Endothelial cell of umbilical vein (primary cell): ENCODE data around the gene L3MBTL3. TPM values are rescaled to one million over a fixed set of nuclear protein-coding genes. Genes with fewer than 3 reads are reported as not detected.
A peak's percentile ranks its signal among the peaks of the same experiment; 100 is the strongest.

Experiments used
- BruUV-seq: library from RNA; stranded (reverse); fragments of 400-500 nt; replicated peaks from 2 replicates; lab custom pipeline; 2021; lab: Mats Ljungman, UMichigan
- CTCF ChIA-PET: fragments of 300-600, 350-600 bp; sonication (Branson Sonifier 250); formaldehyde crosslinking; loops from one replicate; lab custom pipeline; 2021; ENCODE audit warnings: antibody characterized with exemption, inconsistent platforms; lab: Charles Lee
- POLR2A ChIA-PET: fragments of 300-600, 350-600 bp; sonication (Branson Sonifier 250); formaldehyde crosslinking; loops from one replicate; lab custom pipeline; 2021; ENCODE audit warnings: antibody characterized with exemption, inconsistent platforms; lab: Charles Lee
- DNase-seq: peaks from one replicate; pipeline ENCODE4 v3.0.0-alpha.2; 2011; ENCODE audit warnings: low read depth, low spot score
- FAIRE-seq: peaks from 2 replicates; lab custom pipeline; 2011; peaks lifted over from hg19 to GRCh38; lab: Jason Lieb, UNC
- H2AFZ ChIP-seq: 2 replicates; pipeline ENCODE4 v1.6.0; 2012; ENCODE audit warnings: low read depth, low read length, control low read depth, inconsistent platforms
- H3K27ac ChIP-seq: 2 replicates; pipeline ENCODE4 v1.5.1; 2011; ENCODE audit warnings: low read depth, mild to moderate bottlenecking, control low read depth, low read length, moderate library complexity; ENCODE audit not compliant: insufficient read depth
- H3K27me3 ChIP-seq, 2 experiments: 2 replicates each; pipeline versions ENCODE4 v1.6.0 to v1.6.1; 2011; ENCODE audit warnings: low read length in 2 of 2, mixed read lengths in 1 of 2; ENCODE audit not compliant: control insufficient read depth in 2 of 2, insufficient read depth in 2 of 2
- H3K36me3 ChIP-seq, 2 experiments: 2 replicates in 1 of 2; 3 replicates in 1 of 2; pipeline ENCODE4 v1.5.1; 2011; ENCODE audit warnings: low read length in 2 of 2, mild to moderate bottlenecking in 1 of 2, moderate library complexity in 1 of 2; ENCODE audit not compliant: control insufficient read depth in 2 of 2, insufficient read depth in 2 of 2; ENCODE audit errors: extremely low read depth in 1 of 2
- H3K4me1 ChIP-seq: 3 replicates; pipeline ENCODE4 v1.5.1; 2011; ENCODE audit warnings: mild to moderate bottlenecking, low read length; ENCODE audit not compliant: control insufficient read depth, insufficient read depth; ENCODE audit errors: extremely low read depth
- H3K4me2 ChIP-seq: 2 replicates; pipeline ENCODE4 v1.6.1; 2011; ENCODE audit warnings: low read length, control low read depth, mixed read lengths; ENCODE audit not compliant: insufficient read depth
- H3K4me3 ChIP-seq, 3 experiments: fragments of 200-600 bp in 1 of 3; sonication (generic), shearing (Covaris generic) in 1 of 3; replicated peaks in 1 of 3; 2 replicates each; pipeline ENCODE4 v1.5.1; 2011 to 2016; ENCODE audit warnings: control low read depth in 3 of 3, low read length in 3 of 3, mild to moderate bottlenecking in 2 of 3, inconsistent platforms in 1 of 3, low read depth in 1 of 3, moderate library complexity in 1 of 3; ENCODE audit not compliant: insufficient read depth in 1 of 3
- H3K79me2 ChIP-seq: 2 replicates; pipeline ENCODE4 v1.6.0; 2012; ENCODE audit warnings: low read length, inconsistent platforms; ENCODE audit not compliant: control insufficient read depth, insufficient read depth
- H3K9ac ChIP-seq: replicated peaks from 2 replicates; pipeline ENCODE3; 2011; ENCODE audit warnings: low read length, control low read depth; ENCODE audit not compliant: insufficient read depth; ENCODE audit errors: extremely low read depth
- H3K9me1 ChIP-seq: replicated peaks from 3 replicates; pipeline ENCODE4 v1.6.0; 2011; ENCODE audit warnings: mild to moderate bottlenecking, low read length; ENCODE audit not compliant: control insufficient read depth, insufficient read depth; ENCODE audit errors: extremely low read depth
- H3K9me3 ChIP-seq: replicated peaks from 2 replicates; pipeline ENCODE4 v1.5.1; 2012; ENCODE audit warnings: low read length, inconsistent platforms; ENCODE audit not compliant: control insufficient read depth, insufficient read depth
- H4K20me1 ChIP-seq: replicated peaks from 2 replicates; pipeline ENCODE3; 2011; ENCODE audit warnings: mild to moderate bottlenecking, low read length; ENCODE audit not compliant: control insufficient read depth, insufficient read depth; ENCODE audit errors: extremely low read depth
- EZH2 ChIP-seq: IDR thresholded peaks from 2 replicates; pipeline ENCODE4 v1.6.1; 2012; ENCODE audit warnings: borderline replicate concordance, low read depth, mild to moderate bottlenecking, moderate library complexity, low read length, inconsistent platforms; ENCODE audit not compliant: severe bottlenecking
- GATA2 ChIP-seq: IDR thresholded peaks from 2 replicates; pipeline ENCODE4 v1.7.0; 2011; ENCODE audit warnings: low read depth, mild to moderate bottlenecking, moderate library complexity, mixed read lengths, low read length; ENCODE audit not compliant: insufficient read length, insufficient read depth
- JUN ChIP-seq: IDR thresholded peaks from 2 replicates; pipeline ENCODE4 v1.6.1; 2011; ENCODE audit warnings: borderline replicate concordance, low read depth; ENCODE audit not compliant: insufficient read length, insufficient read depth
- MYC ChIP-seq: IDR thresholded peaks from one replicate; pipeline ENCODE4 v1.6.1; 2011; ENCODE audit warnings: mild to moderate bottlenecking, low read depth, low read length
- POLR2A ChIP-seq: IDR thresholded peaks from 2 replicates; pipeline ENCODE4 v1.6.1; 2012; ENCODE audit warnings: low read depth, mild to moderate bottlenecking, control low read depth, low read length
- POLR2AphosphoS5 ChIP-seq: IDR thresholded peaks from 2 replicates; pipeline ENCODE4 v1.6.1; 2012; ENCODE audit warnings: low read depth, mild to moderate bottlenecking, control low read depth, low read length, moderate library complexity; ENCODE audit not compliant: insufficient read depth
- dilution Hi-C: fragments of 300-500 bp; cut with MboI; formaldehyde crosslinking; loops from one replicate; pipeline ENCODE4 v1.15.0; 2019; ENCODE audit warnings: low sequenced_read_pairs; ENCODE audit not compliant: extremely low pct_ligation_motif_present
- intact Hi-C: fragments of 100-400 bp; cut with micrococcal nuclease; formaldehyde crosslinking; loops from one replicate; pipeline ENCODE4 v1.10.0; 2022
- polyA plus RNA-seq, 4 experiments: library from polyadenylated mRNA; depleted of rRNA in 3 of 4; stranded (reverse) in 3 of 4; unstranded in 1 of 4; fragments of >200 nt; gene quantifications; 2 replicates each; pipeline versions ENCODE4 v1.2.1 to v1.2.3, GENCODE V29; 2011 to 2012; ENCODE audit warnings: missing spikeins in 1 of 4
- total RNA-seq: library from RNA; stranded (reverse); gene quantifications from 2 replicates; pipeline ENCODE4 v1.2.3, GENCODE V29; 2021
- TF ChIP-seq, protein P1 (sequence below): IDR thresholded peaks from 2 replicates; pipeline ENCODE4 v1.6.1; 2011; ENCODE audit not compliant: insufficient read depth, insufficient read length
- TF ChIP-seq, protein P2 (sequence below), 2 donors: IDR thresholded peaks; 1 replicate in 1 of 2; 2 replicates in 1 of 2; pipeline ENCODE4 v1.5.1; 2011; ENCODE audit warnings: low read length in 2 of 2, mild to moderate bottlenecking in 2 of 2, moderate library complexity in 2 of 2, control low read depth in 1 of 2, inconsistent platforms in 1 of 2, low read depth in 1 of 2; ENCODE audit not compliant: insufficient read depth in 1 of 2; ENCODE audit errors: extremely low read depth in 1 of 2

The L3MBTL3 gene
- total and polyA plus RNA-seq, 2 donors (not counting 3 experiments of a cell fraction or from before 2014, with no cell fraction given): 26.5 to 86.1 TPM

- intact Hi-C loops (no loop called here), dilution Hi-C loops (no loop called here)
- Histone ChIP-seq H3K27me3 (no peaks in the 10 kb centered on the region), H3K4me2 (no peak overlapping the region), H2AFZ (no peak overlapping the region), H3K9me3 (no peaks in the 10 kb centered on the region), H3K36me3 (peaks cover 3 to 5% of the 10 kb centered on the region in 2 experiments), H4K20me1 (peaks cover 30% of the 10 kb centered on the region), H3K27ac (no peak overlapping the region), H3K4me1 (peaks cover 24% of the 10 kb centered on the region), H3K79me2 (peaks cover 94% of the 10 kb centered on the region), H3K4me3 (no peak overlapping the region), H3K9ac (no peak overlapping the region), H3K9me1 (no peaks in the 10 kb centered on the region)
- FAIRE-seq (no peak), DNase-seq (no peak)
- no TSS peak for BruUV-seq
- ChIA-PET POLR2A (no interaction called here), CTCF (interaction anchor here (1.0 kb wide), 1 partner anchor 11 kb away, joined by 3 read pairs; no protein-coding TSS in a partner anchor)
- TF ChIP-seq GATA2: no peak
- TF ChIP-seq EZH2: no peak
- TF ChIP-seq, protein P1, sequence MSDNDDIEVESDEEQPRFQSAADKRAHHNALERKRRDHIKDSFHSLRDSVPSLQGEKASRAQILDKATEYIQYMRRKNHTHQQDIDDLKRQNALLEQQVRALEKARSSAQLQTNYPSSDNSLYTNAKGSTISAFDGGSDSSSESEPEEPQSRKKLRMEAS: no peak
- no peak for TF ChIP-seq POLR2AphosphoS5
- no peak for TF ChIP-seq POLR2A
- no peak for TF ChIP-seq MYC
- no peak for TF ChIP-seq JUN
These were observed 14.5 kb downstream of the L3MBTL3 start for GRCh38 chr6:130032758-130033340.

GRCh38 chr6:130033949-130034348 lies 15.6 kb downstream of the L3MBTL3 start:
- DNase-seq: no peak
- Histone ChIP-seq H3K4me2 (peak overlapping the region; percentile 17), H3K4me1 (peaks cover 21% of the 10 kb centered on the region), H2AFZ (no peak overlapping the region), H3K79me2 (peaks cover 94% of the 10 kb centered on the region), H3K9me1 (no peaks in the 10 kb centered on the region), H3K4me3 (no peak overlapping the region), H3K9ac (no peak overlapping the region), H3K27ac (peak overlapping the region; percentile 20), H3K36me3 (peaks cover 3 to 5% of the 10 kb centered on the region in 2 experiments), H4K20me1 (peaks cover 29% of the 10 kb centered on the region), H3K9me3 (no peaks in the 10 kb centered on the region), H3K27me3 (no peaks in the 10 kb centered on the region)
- TF ChIP-seq POLR2A (no peak), GATA2 (no peak)
- TF ChIP-seq, protein P1: no peak
- TF ChIP-seq, protein P2, sequence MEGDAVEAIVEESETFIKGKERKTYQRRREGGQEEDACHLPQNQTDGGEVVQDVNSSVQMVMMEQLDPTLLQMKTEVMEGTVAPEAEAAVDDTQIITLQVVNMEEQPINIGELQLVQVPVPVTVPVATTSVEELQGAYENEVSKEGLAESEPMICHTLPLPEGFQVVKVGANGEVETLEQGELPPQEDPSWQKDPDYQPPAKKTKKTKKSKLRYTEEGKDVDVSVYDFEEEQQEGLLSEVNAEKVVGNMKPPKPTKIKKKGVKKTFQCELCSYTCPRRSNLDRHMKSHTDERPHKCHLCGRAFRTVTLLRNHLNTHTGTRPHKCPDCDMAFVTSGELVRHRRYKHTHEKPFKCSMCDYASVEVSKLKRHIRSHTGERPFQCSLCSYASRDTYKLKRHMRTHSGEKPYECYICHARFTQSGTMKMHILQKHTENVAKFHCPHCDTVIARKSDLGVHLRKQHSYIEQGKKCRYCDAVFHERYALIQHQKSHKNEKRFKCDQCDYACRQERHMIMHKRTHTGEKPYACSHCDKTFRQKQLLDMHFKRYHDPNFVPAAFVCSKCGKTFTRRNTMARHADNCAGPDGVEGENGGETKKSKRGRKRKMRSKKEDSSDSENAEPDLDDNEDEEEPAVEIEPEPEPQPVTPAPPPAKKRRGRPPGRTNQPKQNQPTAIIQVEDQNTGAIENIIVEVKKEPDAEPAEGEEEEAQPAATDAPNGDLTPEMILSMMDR (IDR thresholded peaks at IDR 0.05; ENCODE audit: extremely low read depth in 1 of 2, insufficient read depth in 1 of 2, low read depth in 1 of 2, low read length in 2 of 2): no peak
- dilution Hi-C loops (no loop called here), intact Hi-C loops (no loop called here)
- BruUV-seq: no TSS peak
- ChIA-PET CTCF (interaction anchor here (1.0 kb wide), 1 partner anchor 13 kb away, joined by 3 read pairs; no protein-coding TSS in a partner anchor), POLR2A (no interaction called here)
- no peak for FAIRE-seq
